ENCODE measurements around the gene VWA2.

Gene VWA2

GRCh38 chr10:114276671-114277070, 37.6 kb downstream of the VWA2 start:
- Mint-ChIP-seq H3K27me3 (peaks cover 4% of the 10 kb centered on the region), H3K9me3 (ENCODE audit: low read depth) (no peaks in the 10 kb centered on the region), H3K4me3 (no peak overlapping the region), H3K4me1 (ENCODE audit: low read depth) (no peaks in the 10 kb centered on the region), H3K36me3 (no peaks in the 10 kb centered on the region), H3K27ac (no peak overlapping the region)

GRCh38 chr10:114278140-114278883, 39.3 kb downstream of the VWA2 start:
- H3K36me3 Mint-ChIP-seq, result no peaks in the 10 kb centered on the region
- peaks cover 4% of the 10 kb centered on the region for H3K27me3 Mint-ChIP-seq
- no peaks in the 10 kb centered on the region for H3K4me1 Mint-ChIP-seq (ENCODE audit: low read depth)
- no peak overlapping the region for H3K27ac Mint-ChIP-seq
- H3K9me3 Mint-ChIP-seq (ENCODE audit: low read depth), result no peaks in the 10 kb centered on the region
- no peak overlapping the region for H3K4me3 Mint-ChIP-seq

- Mint-ChIP-seq H3K27ac (no peak overlapping the region), H3K27me3 (peaks cover 3% of the 10 kb centered on the region), H3K36me3 (no peaks in the 10 kb centered on the region), H3K9me3 (ENCODE audit: low read depth) (no peaks in the 10 kb centered on the region), H3K4me1 (ENCODE audit: low read depth) (no peaks in the 10 kb centered on the region), H3K4me3 (no peak overlapping the region)
Measured at GRCh38 chr10:114278884-114279191, 39.8 kb downstream of the VWA2 start.

GRCh38 chr10:114279289-114279688, 40.2 kb downstream of the VWA2 start:
- Mint-ChIP-seq H3K4me3 (no peak overlapping the region), H3K36me3 (no peaks in the 10 kb centered on the region), H3K9me3 (ENCODE audit: low read depth) (no peaks in the 10 kb centered on the region), H3K27ac (no peak overlapping the region), H3K4me1 (ENCODE audit: low read depth) (no peaks in the 10 kb centered on the region), H3K27me3 (no peaks in the 10 kb centered on the region)

- Mint-ChIP-seq H3K27ac (no peak overlapping the region), H3K9me3 (ENCODE audit: low read depth) (no peaks in the 10 kb centered on the region), H3K36me3 (no peaks in the 10 kb centered on the region), H3K4me3 (no peak overlapping the region), H3K4me1 (ENCODE audit: low read depth) (no peaks in the 10 kb centered on the region), H3K27me3 (no peaks in the 10 kb centered on the region)
Measured at GRCh38 chr10:114279901-114280644, 41.0 kb downstream of the VWA2 start.

GRCh38 chr10:114281006-114281405, 42.0 kb downstream of the VWA2 start:
- no peaks in the 10 kb centered on the region for H3K4me1 Mint-ChIP-seq (ENCODE audit: low read depth)
- peaks cover 2% of the 10 kb centered on the region for H3K27me3 Mint-ChIP-seq
- H3K27ac Mint-ChIP-seq, result no peak overlapping the region
- no peaks in the 10 kb centered on the region for H3K9me3 Mint-ChIP-seq (ENCODE audit: low read depth)
- no peak overlapping the region for H3K4me3 Mint-ChIP-seq
- H3K36me3 Mint-ChIP-seq, result no peaks in the 10 kb centered on the region

GRCh38 chr10:114281461-114281860, 42.4 kb downstream of the VWA2 start:
- Mint-ChIP-seq H3K27me3 (peaks cover 2% of the 10 kb centered on the region), H3K4me1 (ENCODE audit: low read depth) (no peaks in the 10 kb centered on the region), H3K27ac (no peak overlapping the region), H3K4me3 (no peak overlapping the region), H3K36me3 (no peaks in the 10 kb centered on the region), H3K9me3 (ENCODE audit: low read depth) (no peaks in the 10 kb centered on the region)

GRCh38 chr10:114282526-114282925, 43.5 kb downstream of the VWA2 start:
- Mint-ChIP-seq H3K27ac (no peak overlapping the region), H3K9me3 (ENCODE audit: low read depth) (no peaks in the 10 kb centered on the region), H3K36me3 (no peaks in the 10 kb centered on the region), H3K4me1 (ENCODE audit: low read depth) (no peaks in the 10 kb centered on the region), H3K27me3 (peaks cover 2% of the 10 kb centered on the region), H3K4me3 (no peak overlapping the region)

- no peak overlapping the region for H3K4me3 Mint-ChIP-seq
- no peaks in the 10 kb centered on the region for H3K4me1 Mint-ChIP-seq (ENCODE audit: low read depth)
- no peaks in the 10 kb centered on the region for H3K36me3 Mint-ChIP-seq
- H3K27ac Mint-ChIP-seq, result no peak overlapping the region
- no peaks in the 10 kb centered on the region for H3K9me3 Mint-ChIP-seq (ENCODE audit: low read depth)
- peaks cover 2% of the 10 kb centered on the region for H3K27me3 Mint-ChIP-seq
Measured at GRCh38 chr10:114283091-114283490, 44.0 kb downstream of the VWA2 start.

GRCh38 chr10:114283535-114284234, 44.6 kb downstream of the VWA2 start:
- H3K4me3 Mint-ChIP-seq, result no peak overlapping the region
- H3K27me3 Mint-ChIP-seq, result peaks cover 2% of the 10 kb centered on the region
- H3K9me3 Mint-ChIP-seq (ENCODE audit: low read depth), result no peaks in the 10 kb centered on the region
- no peaks in the 10 kb centered on the region for H3K36me3 Mint-ChIP-seq
- H3K4me1 Mint-ChIP-seq (ENCODE audit: low read depth), result no peaks in the 10 kb centered on the region
- no peak overlapping the region for H3K27ac Mint-ChIP-seq

GRCh38 chr10:114284346-114285071, 45.5 kb downstream of the VWA2 start:
- Mint-ChIP-seq H3K36me3 (no peaks in the 10 kb centered on the region), H3K27ac (no peak overlapping the region), H3K4me1 (ENCODE audit: low read depth) (no peaks in the 10 kb centered on the region), H3K4me3 (no peak overlapping the region), H3K9me3 (ENCODE audit: low read depth) (no peaks in the 10 kb centered on the region), H3K27me3 (peaks cover 2% of the 10 kb centered on the region)

GRCh38 chr10:114285961-114286441, 46.9 kb downstream of the VWA2 start:
- Mint-ChIP-seq H3K4me3 (no peak overlapping the region), H3K9me3 (ENCODE audit: low read depth) (no peaks in the 10 kb centered on the region), H3K36me3 (no peaks in the 10 kb centered on the region), H3K4me1 (ENCODE audit: low read depth) (no peaks in the 10 kb centered on the region), H3K27me3 (peaks cover 2% of the 10 kb centered on the region), H3K27ac (no peak overlapping the region)

- no peaks in the 10 kb centered on the region for H3K4me1 Mint-ChIP-seq (ENCODE audit: low read depth)
- H3K27me3 Mint-ChIP-seq, result peaks cover 2% of the 10 kb centered on the region
Measured at GRCh38 chr10:114286921-114287320, 47.9 kb downstream of the VWA2 start.

GRCh38 chr10:114288424-114289095, 49.5 kb downstream of the VWA2 start:
- no peaks in the 10 kb centered on the region for H3K36me3 Mint-ChIP-seq
- H3K9me3 Mint-ChIP-seq (ENCODE audit: low read depth), result no peaks in the 10 kb centered on the region
- H3K4me1 Mint-ChIP-seq (ENCODE audit: low read depth), result no peaks in the 10 kb centered on the region
- H3K4me3 Mint-ChIP-seq, result no peak overlapping the region
- H3K27ac Mint-ChIP-seq, result no peak overlapping the region
- H3K27me3 Mint-ChIP-seq, result peaks cover 2% of the 10 kb centered on the region

More at GRCh38 chr10:114286921-114287320, 47.9 kb downstream of the VWA2 start:
- Mint-ChIP-seq H3K27ac (no peak overlapping the region), H3K4me3 (no peak overlapping the region), H3K9me3 (ENCODE audit: low read depth) (no peaks in the 10 kb centered on the region), H3K36me3 (no peaks in the 10 kb centered on the region)
